ENCODE measurements around the gene RAB11A. TPM values are rescaled to one million over a fixed set of nuclear protein-coding genes. Genes with fewer than 3 reads are reported as not detected.

The RAB11A gene
- total and polyA plus RNA-seq, 2 donors (not counting 3 experiments of a cell fraction or from before 2014, with no cell fraction given): 239 to 250 TPM

- Histone ChIP-seq H3K4me1 (ENCODE audit: control insufficient read depth, extremely low read depth, insufficient read depth, low read length) (peaks cover 19% of the 10 kb centered on the region), H3K4me2 (ENCODE audit: insufficient read depth, low read length) (no peak overlapping the region), H3K27me3 (ENCODE audit: control insufficient read depth in 2 of 2, insufficient read depth in 2 of 2, low read length in 2 of 2) (no peaks in the 10 kb centered on the region), H3K9me1 (replicated peaks; ENCODE audit: control insufficient read depth, extremely low read depth, insufficient read depth, low read length) (no peaks in the 10 kb centered on the region), H3K27ac (ENCODE audit: insufficient read depth, low read depth, low read length) (no peak overlapping the region), H3K4me3 (replicated peaks in 1 of 3; ENCODE audit: insufficient read depth in 1 of 3, low read depth in 1 of 3, low read length in 3 of 3) (no peak overlapping the region), H4K20me1 (replicated peaks; ENCODE audit: control insufficient read depth, extremely low read depth, insufficient read depth, low read length) (no peaks in the 10 kb centered on the region), H3K36me3 (ENCODE audit: control insufficient read depth in 2 of 2, extremely low read depth in 1 of 2, insufficient read depth in 2 of 2, low read length in 2 of 2) (no peaks in the 10 kb centered on the region), H3K79me2 (ENCODE audit: control insufficient read depth, insufficient read depth, low read length) (no peaks in the 10 kb centered on the region), H2AFZ (ENCODE audit: low read depth, low read length) (no peak overlapping the region), H3K9me3 (replicated peaks; ENCODE audit: control insufficient read depth, insufficient read depth, low read length) (no peaks in the 10 kb centered on the region), H3K9ac (replicated peaks; ENCODE audit: extremely low read depth, insufficient read depth, low read length) (no peak overlapping the region)
- FAIRE-seq: no peak
- no peak for DNase-seq (ENCODE audit: low read depth, low spot score)
- dilution Hi-C loops (cut with MboI; ENCODE audit: extremely low pct_ligation_motif_present, low sequenced_read_pairs) (no loop called here), intact Hi-C loops (cut with micrococcal nuclease) (no loop called here)
- CTCF ChIA-PET: interaction anchor here (0.9 to 1.9 kb wide), 11 partner anchors 8 to 232 kb away, joined by 3 to 13 read pairs (median 4); partner anchors contain the start of gene DENND4A
- no peak for TF ChIP-seq POLR2A (IDR thresholded peaks at IDR 0.05; ENCODE audit: low read depth, low read length)
- TF ChIP-seq MYC (IDR thresholded peaks at IDR 0.05; ENCODE audit: low read depth, low read length): no peak
- TF ChIP-seq POLR2AphosphoS5 (IDR thresholded peaks at IDR 0.05; ENCODE audit: insufficient read depth, low read depth, low read length): no peak
- TF ChIP-seq JUN (IDR thresholded peaks at IDR 0.05; ENCODE audit: borderline replicate concordance, insufficient read depth, insufficient read length, low read depth): no peak
- TF ChIP-seq FOS (IDR thresholded peaks at IDR 0.05; ENCODE audit: borderline replicate concordance, insufficient read depth, low read length): no peak
- BruUV-seq (replicated peaks): no TSS peak
- POLR2A ChIA-PET: no interaction called here
Observed at GRCh38 chr15:65828585-65828984, 40.7 kb upstream of the RAB11A start.

- Histone ChIP-seq H4K20me1 (replicated peaks; ENCODE audit: control insufficient read depth, extremely low read depth, insufficient read depth, low read length) (no peaks in the 10 kb centered on the region), H3K36me3 (ENCODE audit: control insufficient read depth in 2 of 2, extremely low read depth in 1 of 2, insufficient read depth in 2 of 2, low read length in 2 of 2) (no peaks in the 10 kb centered on the region), H3K9me1 (replicated peaks; ENCODE audit: control insufficient read depth, extremely low read depth, insufficient read depth, low read length) (no peaks in the 10 kb centered on the region), H3K9me3 (replicated peaks; ENCODE audit: control insufficient read depth, insufficient read depth, low read length) (no peaks in the 10 kb centered on the region), H3K4me1 (ENCODE audit: control insufficient read depth, extremely low read depth, insufficient read depth, low read length) (peaks cover 25% of the 10 kb centered on the region), H3K4me2 (ENCODE audit: insufficient read depth, low read length) (no peak overlapping the region), H3K27me3 (ENCODE audit: control insufficient read depth in 2 of 2, insufficient read depth in 2 of 2, low read length in 2 of 2) (no peaks in the 10 kb centered on the region), H3K79me2 (ENCODE audit: control insufficient read depth, insufficient read depth, low read length) (no peaks in the 10 kb centered on the region), H3K27ac (ENCODE audit: insufficient read depth, low read depth, low read length) (no peak overlapping the region), H3K9ac (replicated peaks; ENCODE audit: extremely low read depth, insufficient read depth, low read length) (no peak overlapping the region), H2AFZ (ENCODE audit: low read depth, low read length) (no peak overlapping the region), H3K4me3 (replicated peaks in 1 of 3; ENCODE audit: insufficient read depth in 1 of 3, low read depth in 1 of 3, low read length in 3 of 3) (no peak overlapping the region)
- dilution Hi-C loops (cut with MboI; ENCODE audit: extremely low pct_ligation_motif_present, low sequenced_read_pairs): no loop called here
- BruUV-seq (replicated peaks): no TSS peak
- intact Hi-C loops (cut with micrococcal nuclease): loop anchor here (1.0 kb wide), 1 partner anchor 191 kb away; no protein-coding TSS in a partner anchor
- FAIRE-seq (peak; percentile 91), DNase-seq (ENCODE audit: low read depth, low spot score) (peak; percentile 63)
- ChIA-PET POLR2A (no interaction called here), CTCF (interaction anchor here (0.9 to 1.9 kb wide), 12 partner anchors 8 to 233 kb away, joined by 3 to 13 read pairs (median 4); partner anchors contain the start of gene DENND4A)
- TF ChIP-seq GATA2 (IDR thresholded peaks at IDR 0.05; ENCODE audit: insufficient read depth, insufficient read length, low read depth, low read length) (no peak), CTCF (IDR thresholded peaks at IDR 0.05; ENCODE audit: extremely low read depth in 1 of 2, insufficient read depth in 1 of 2, low read depth in 1 of 2, low read length in 2 of 2) (peak; percentile 23 to 28), POLR2A (IDR thresholded peaks at IDR 0.05; ENCODE audit: low read depth, low read length) (no peak), MYC (IDR thresholded peaks at IDR 0.05; ENCODE audit: low read depth, low read length) (no peak), EZH2 (IDR thresholded peaks at IDR 0.05; ENCODE audit: borderline replicate concordance, low read depth, low read length, severe bottlenecking) (no peak), MAX (IDR thresholded peaks at IDR 0.05; ENCODE audit: insufficient read depth, insufficient read length) (no peak), POLR2AphosphoS5 (IDR thresholded peaks at IDR 0.05; ENCODE audit: insufficient read depth, low read depth, low read length) (no peak), JUN (IDR thresholded peaks at IDR 0.05; ENCODE audit: borderline replicate concordance, insufficient read depth, insufficient read length, low read depth) (no peak)
Observed at GRCh38 chr15:65829130-65829764, 40.0 kb upstream of the RAB11A start.

Measured in endothelial cell of umbilical vein (primary cell).